Dedifferentiated amniotic fluid mesenchymal stem cell (primary cell): Measurements from ENCODE around the gene EPHA6.
"Not testable (repeated sequence)": the region's sequence is repeated elsewhere in the genome, so short reads cannot be mapped to it uniquely, and the experiment has no call there.

Experiments used
- DNase-seq: peaks from one replicate; pipeline ENCODE4 v3.0.0-alpha.2; 2016; ENCODE audit errors: extremely low spot score

The EPHA6 gene

GRCh38 chr3:97025612-97026011 lies 211.2 kb downstream of the EPHA6 start:
- DNase-seq = not testable (repeated sequence)

- DNase-seq = no peak
These were observed 215.6 kb downstream of the EPHA6 start for GRCh38 chr3:97029972-97030371.

- DNase-seq = no peak
These were observed 223.0 kb downstream of the EPHA6 start for GRCh38 chr3:97037294-97037943.

GRCh38 chr3:97043411-97043810 lies 229.0 kb downstream of the EPHA6 start:
- DNase-seq = no peak

DNA sequence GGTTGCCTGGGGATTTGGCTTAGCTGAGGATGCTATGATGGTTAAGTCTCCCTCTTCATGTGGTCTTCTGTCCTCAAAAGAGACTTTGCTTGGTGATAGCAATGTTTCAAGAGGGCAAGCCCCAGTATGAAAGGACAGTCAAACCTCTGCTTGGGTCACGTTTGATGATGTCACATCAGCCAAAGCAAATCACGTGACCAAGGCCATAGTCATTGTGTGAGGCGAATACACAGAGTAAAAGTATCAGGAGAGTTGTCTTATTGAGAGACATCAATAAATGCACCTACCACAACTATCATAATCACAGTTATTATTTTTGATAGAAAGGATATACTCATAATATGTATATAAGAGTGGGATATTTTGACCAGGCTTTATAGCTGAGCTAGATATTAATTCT lies 243.0 kb downstream of the EPHA6 start:
- no peak for DNase-seq

- no peak for DNase-seq
These were observed 244.8 kb downstream of the EPHA6 start for GRCh38 chr3:97059168-97059567.

DNA sequence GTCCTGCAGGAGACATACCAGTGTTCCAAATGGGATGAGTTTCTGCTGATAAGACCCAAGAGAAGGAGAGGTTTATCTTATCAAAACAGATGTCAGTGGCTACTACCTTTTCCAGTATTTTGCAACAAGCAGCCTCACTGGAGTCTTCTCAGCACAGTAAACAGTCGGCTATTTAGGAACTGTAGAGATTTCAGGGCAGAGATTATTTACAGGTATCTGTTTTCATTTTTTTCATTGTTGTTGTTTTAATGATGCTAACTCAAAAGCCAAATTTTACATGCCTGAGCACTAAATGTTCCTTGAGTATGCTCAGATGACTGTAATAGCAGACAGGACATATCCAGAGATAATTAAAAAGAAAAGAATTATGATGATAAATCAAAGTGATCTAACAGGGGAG lies 252.1 kb downstream of the EPHA6 start:
- no peak for DNase-seq

- no peak for DNase-seq
These were observed 255.9 kb downstream of the EPHA6 start for GRCh38 chr3:97070302-97070701.

- DNase-seq = no peak
These were observed 260.2 kb downstream of the EPHA6 start for GRCh38 chr3:97074546-97074945.

- DNase-seq = no peak
These were observed 262.3 kb downstream of the EPHA6 start for GRCh38 chr3:97076673-97077072.

- no peak for DNase-seq
These were observed 275.2 kb downstream of the EPHA6 start for GRCh38 chr3:97089621-97090020.

DNA sequence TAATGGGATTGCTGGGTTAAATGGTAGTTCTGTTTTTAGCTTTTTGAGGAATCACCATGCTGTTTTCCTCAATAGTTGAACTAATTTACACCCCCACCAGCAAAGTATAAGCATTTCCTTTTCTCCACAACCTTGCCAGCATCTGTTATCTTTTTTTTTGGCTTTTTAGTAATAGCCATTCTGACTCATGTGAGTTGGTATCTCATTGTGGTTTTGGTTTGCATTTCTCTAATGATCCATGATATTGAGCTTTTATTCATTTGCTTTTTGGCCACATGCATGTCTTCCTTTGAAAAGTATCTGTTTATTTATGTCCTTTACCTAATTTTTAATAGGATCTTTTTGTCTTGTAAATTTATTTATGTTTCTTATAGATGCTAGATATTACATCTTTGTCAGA lies 288.2 kb downstream of the EPHA6 start:
- DNase-seq = no peak

DNA sequence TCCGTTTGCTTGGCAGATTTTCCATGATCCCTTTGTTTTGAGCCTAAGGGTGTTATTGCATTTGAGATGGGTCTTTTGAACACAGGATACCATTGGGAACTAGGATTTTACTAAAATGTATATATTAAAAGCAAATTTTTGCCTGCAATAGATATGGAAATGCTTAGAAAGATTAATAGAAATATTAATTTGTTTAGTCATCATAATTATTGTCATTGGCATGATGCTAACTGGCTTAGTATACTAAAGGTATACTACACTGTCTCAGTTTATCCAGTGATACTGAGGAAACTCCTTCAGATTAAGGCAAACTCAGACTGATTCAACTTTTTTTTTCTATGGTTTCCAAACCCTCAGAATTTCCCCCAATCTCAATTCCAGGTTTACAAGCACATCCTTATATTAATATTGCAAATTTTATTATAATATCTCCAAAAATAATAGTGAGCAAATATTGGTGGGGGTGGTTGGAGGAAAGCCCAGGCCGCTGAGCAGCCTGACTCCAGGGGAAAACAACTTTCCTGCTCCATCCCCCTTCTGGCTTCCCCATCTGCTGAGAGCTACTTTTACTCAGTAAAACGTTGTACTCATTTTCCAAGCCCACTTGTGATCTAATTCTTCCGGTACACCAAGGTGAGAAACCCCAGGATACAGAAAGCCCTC lies 291.7 kb downstream of the EPHA6 start:
- no peak for DNase-seq

GRCh38 chr3:97106652-97106989 lies 292.2 kb downstream of the EPHA6 start:
- DNase-seq = no peak

- no peak for DNase-seq
These were observed 293.7 kb downstream of the EPHA6 start for GRCh38 chr3:97108136-97108535.

DNA sequence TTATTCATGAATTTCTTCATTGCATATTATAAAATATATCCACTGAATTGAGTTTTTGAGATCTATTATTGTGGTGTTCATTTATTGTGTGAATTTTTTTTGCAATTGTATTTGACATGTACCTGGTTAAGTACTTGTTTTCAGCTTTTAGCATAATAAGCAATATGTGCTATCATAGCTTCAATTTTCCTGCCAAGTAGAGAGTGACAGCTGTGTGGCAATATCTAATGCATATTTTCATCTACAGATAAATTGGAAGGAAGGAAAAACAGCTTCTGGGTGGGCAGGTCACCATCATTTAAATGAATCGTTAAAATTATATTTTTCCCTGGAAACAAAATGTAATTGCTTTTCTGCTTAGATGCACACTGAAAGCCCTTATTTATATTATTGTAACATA lies 296.9 kb downstream of the EPHA6 start:
- no peak for DNase-seq

DNA sequence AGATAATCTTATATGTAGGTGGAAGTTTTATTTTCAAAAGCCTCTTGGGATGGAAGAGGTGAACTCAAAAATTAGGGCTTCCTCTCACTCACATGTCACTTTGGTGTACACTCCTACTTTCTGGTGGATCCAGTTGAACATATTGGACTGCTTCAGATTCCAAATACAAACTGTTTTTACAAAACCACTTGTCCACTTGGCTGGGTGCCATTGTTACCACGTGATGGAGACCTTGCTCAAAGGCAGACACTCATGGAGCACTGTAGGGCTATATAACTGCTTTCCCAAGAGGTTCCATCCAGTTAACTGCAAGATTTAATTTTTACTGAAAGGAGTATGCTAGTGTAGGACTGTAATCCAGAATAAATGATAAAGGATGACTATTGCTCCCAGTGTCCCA lies 307.0 kb downstream of the EPHA6 start:
- DNase-seq = no peak

- no peak for DNase-seq
These were observed 311.6 kb downstream of the EPHA6 start for GRCh38 chr3:97125902-97126499.

DNA sequence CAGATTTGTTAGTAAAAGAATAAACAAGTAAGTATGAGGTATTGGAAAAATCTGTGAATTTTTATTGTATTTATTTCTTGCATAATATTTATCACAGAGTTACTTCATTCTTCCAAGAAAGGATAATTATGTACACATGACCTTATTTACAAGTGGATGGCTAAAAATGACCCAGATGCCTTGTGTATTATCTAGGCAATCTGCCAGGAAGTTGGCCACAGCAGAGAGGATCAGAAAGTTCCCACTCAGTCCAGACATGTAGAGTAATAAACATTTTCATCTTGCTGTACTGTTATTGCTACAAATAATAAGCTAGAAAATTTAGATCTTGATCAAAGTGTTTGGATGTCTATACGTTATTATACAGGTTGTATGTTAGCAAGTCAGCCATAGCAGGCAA lies 317.1 kb downstream of the EPHA6 start:
- DNase-seq = no peak

DNA sequence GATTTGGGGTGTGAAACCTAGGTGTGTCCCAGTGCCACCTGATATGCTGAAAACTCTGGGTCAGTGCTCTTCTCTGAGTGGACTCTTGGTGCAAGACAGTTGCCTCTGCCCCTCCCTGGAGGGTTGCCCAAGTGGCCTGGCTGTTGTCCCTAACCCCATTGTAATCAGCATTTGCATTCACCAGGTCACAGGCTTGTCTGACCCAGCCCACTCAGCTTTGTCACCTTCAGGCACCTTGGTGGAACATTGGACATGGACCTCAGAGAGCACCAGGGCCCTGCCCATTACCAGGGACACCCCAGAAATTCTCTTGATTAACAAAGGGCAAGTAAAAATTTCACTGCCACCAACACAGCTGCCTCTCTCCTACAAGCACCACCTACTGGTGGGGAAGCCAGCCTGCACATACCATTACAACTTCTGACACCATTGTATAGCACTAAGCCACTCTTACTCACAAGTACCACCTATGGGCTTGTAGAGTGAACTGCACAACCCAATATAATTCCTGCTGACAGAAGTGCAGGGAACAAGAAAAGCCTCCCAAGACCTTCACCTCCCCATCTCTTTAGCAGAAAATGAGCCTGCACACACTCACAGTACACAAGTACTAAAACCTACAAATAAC lies 324.6 kb downstream of the EPHA6 start:
- DNase-seq = no peak

- no peak for DNase-seq
These were observed 334.5 kb downstream of the EPHA6 start for GRCh38 chr3:97148931-97149330.

GRCh38 chr3:97161169-97161568 lies 346.8 kb downstream of the EPHA6 start:
- DNase-seq = no peak

GRCh38 chr3:97177242-97177641 lies 362.8 kb downstream of the EPHA6 start:
- no peak for DNase-seq
